ENCODE results near the gene RCBTB2.

- no peak for TF ChIP-seq POLR2A (IDR thresholded peaks at IDR 0.05)
- TF ChIP-seq CTCF (IDR thresholded peaks at IDR 0.05 in 4 of 5, conservative IDR thresholded peaks at IDR 0.05 in 1 of 5), result no peak
Measured at GRCh38 chr13:48569104-48569666, 36.3 kb upstream of the RCBTB2 start.

Data from gastrocnemius medialis (tissue), 4 donors.